Measurements from ENCODE around the gene MTERF1. TPM values are rescaled to one million over a fixed set of nuclear protein-coding genes. Genes with fewer than 3 reads are reported as not detected.

MTERF1 gene
- 9.9 and 14.9 TPM in 2 replicates for total RNA-seq

GRCh38 chr7:91880413-91881241 is at the start of gene MTERF1:
Gene MTERF1 (minus strand): TSS chr7:91880702. CDS start chr7:91880083, 619 bp downstream.

Other genes with a start within 250 kb of the MTERF1 start
- gene AKAP9, start 60.2 kb upstream of the MTERF1 start, total RNA-seq, result 45.1 and 85.6 TPM in 2 replicates

Measured in nasal cavity respiratory epithelium epithelial cell of viscerocranial mucosa (primary cell).